ENCODE measurements around the gene MAML2. TPM values are rescaled to one million over a fixed set of nuclear protein-coding genes. Genes with fewer than 3 reads are reported as not detected.

Gene MAML2
- total and polyA plus RNA-seq, 2 experiments from 2014 or later, result 2.0 to 7.1 TPM

DNA sequence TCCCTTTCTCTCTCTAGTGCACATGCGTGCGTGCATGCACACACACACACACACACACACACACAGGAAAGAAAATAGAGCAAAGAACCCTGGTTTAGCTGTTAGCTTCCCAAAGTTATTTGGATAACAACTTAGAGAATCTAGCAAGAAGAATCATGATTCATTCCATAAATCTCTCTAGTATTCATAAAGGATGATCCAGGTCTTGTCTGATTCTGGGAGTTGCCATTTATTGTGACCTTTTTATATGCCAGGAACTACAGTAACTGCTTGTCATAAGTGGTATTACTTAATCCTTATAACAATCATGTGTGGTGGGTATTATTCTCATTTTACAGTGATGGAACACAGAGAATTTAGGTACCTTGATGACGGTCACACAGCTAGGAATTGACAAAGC is 277.6 kb downstream of the MAML2 start (continued):
- TF ChIP-seq CREB1 (CRISPR knock-in tag; IDR thresholded peaks at IDR 0.05; ENCODE audit: low read depth), result no peak
- TF ChIP-seq NANOG (IDR thresholded peaks at IDR 0.05; ENCODE audit: borderline replicate concordance), result no peak

DNA sequence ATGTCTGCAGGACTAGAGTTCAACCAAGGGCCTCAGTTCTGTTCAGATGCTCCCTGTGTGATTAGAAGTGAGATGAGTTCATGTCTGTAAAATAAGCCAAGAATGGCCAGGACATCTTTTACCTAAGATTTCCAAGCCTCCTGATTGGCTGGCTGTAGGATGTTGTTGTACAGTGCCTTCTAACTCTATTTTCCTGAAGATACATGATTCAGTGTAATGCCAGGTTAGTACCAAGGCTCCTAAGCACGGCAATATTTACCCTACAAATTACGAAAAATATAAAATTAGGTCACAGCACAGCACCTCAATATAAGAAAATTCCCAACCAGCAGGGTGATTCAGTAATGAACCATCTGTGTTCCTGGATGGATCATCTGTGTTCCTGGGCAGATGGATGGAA is 279.1 kb downstream of the MAML2 start:
- Histone ChIP-seq H3K79me2 (replicated peaks; ENCODE audit: insufficient read depth) (no peaks in the 10 kb centered on the region), H4K20me1 (replicated peaks; ENCODE audit: insufficient read depth) (no peaks in the 10 kb centered on the region), H3K4me2 (no peak overlapping the region), H3K36me3 (ENCODE audit: insufficient read depth) (no peaks in the 10 kb centered on the region), H3F3A (replicated peaks; ENCODE audit: low read depth) (no peaks in the 10 kb centered on the region), H3K27me3 (ENCODE audit: insufficient read depth) (no peaks in the 10 kb centered on the region), H2AFZ (no peak overlapping the region), H3K4me3 (no peak overlapping the region), H3K27ac (ENCODE audit: low read depth) (no peak overlapping the region), H3K9me2 (ENCODE audit: insufficient read depth) (no peaks in the 10 kb centered on the region), H3K4me1 (ENCODE audit: insufficient read depth) (no peaks in the 10 kb centered on the region)
- TF ChIP-seq JUNB (IDR thresholded peaks at IDR 0.05; ENCODE audit: unreplicated experiment) (no peak), ZNF331 (CRISPR knock-in tag; IDR thresholded peaks at IDR 0.05; ENCODE audit: low read depth) (no peak), REST (IDR thresholded peaks at IDR 0.05; ENCODE audit: unreplicated experiment) (no peak), EZH2 (IDR thresholded peaks at IDR 0.05; ENCODE audit: low read depth, unreplicated experiment) (no peak), POLR2AphosphoS5 (IDR thresholded peaks at IDR 0.05; ENCODE audit: low read depth) (no peak), STAT1 (IDR thresholded peaks at IDR 0.05; ENCODE audit: unreplicated experiment) (no peak)
- H3K27me3 Mint-ChIP-seq (ENCODE audit: insufficient read depth, low read depth, poor library complexity), result no peaks in the 10 kb centered on the region
- H3K4me3 Mint-ChIP-seq, result no peak overlapping the region
- H3K27ac Mint-ChIP-seq, result no peak overlapping the region
- no peak for ATAC-seq
- no peak for DNase-seq (ENCODE audit: low spot score)
- no peaks in the 10 kb centered on the region for H3K9me3 Mint-ChIP-seq
- H3K4me1 Mint-ChIP-seq, result peaks cover 5% of the 10 kb centered on the region; the same call in 2 of the 3 replicates
- H3K36me3 Mint-ChIP-seq (ENCODE audit: low read depth), result no peaks in the 10 kb centered on the region

DNA sequence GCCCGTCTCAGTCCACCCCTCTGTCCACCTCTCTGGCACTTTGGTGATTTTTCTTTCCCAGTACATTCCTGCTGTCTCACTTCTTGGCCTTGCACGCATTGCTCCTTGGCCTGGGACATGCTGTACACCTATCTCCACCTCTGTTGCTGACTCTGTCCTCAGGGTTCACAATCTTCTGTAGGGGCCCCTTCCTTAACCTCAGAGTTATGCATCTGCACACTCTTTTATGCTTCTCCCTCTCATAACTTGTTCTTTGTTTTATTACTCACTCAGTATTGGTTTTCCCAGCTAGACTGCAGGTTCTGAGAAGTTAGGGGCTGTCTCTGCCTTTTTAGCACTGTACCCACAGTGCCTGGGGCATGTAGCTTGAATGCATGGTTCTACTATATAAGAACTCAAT is 279.9 kb downstream of the MAML2 start:
- Histone ChIP-seq H3K36me3 (ENCODE audit: insufficient read depth) (no peaks in the 10 kb centered on the region), H3K27me3 (ENCODE audit: insufficient read depth) (no peaks in the 10 kb centered on the region), H3F3A (replicated peaks; ENCODE audit: low read depth) (no peaks in the 10 kb centered on the region), H2AFZ (no peak overlapping the region), H3K4me1 (ENCODE audit: insufficient read depth) (no peaks in the 10 kb centered on the region), H3K4me2 (no peak overlapping the region), H3K4me3 (no peak overlapping the region), H3K79me2 (replicated peaks; ENCODE audit: insufficient read depth) (no peaks in the 10 kb centered on the region), H4K20me1 (replicated peaks; ENCODE audit: insufficient read depth) (no peaks in the 10 kb centered on the region), H3K9me2 (ENCODE audit: insufficient read depth) (no peaks in the 10 kb centered on the region), H3K27ac (ENCODE audit: low read depth) (no peak overlapping the region)
- no peaks in the 10 kb centered on the region for H3K27me3 Mint-ChIP-seq (ENCODE audit: insufficient read depth, low read depth, poor library complexity)
- no peak overlapping the region for H3K4me3 Mint-ChIP-seq
- no peaks in the 10 kb centered on the region for H3K36me3 Mint-ChIP-seq (ENCODE audit: low read depth)
- DNase-seq (ENCODE audit: low spot score) (no peak), ATAC-seq (no peak)
- H3K9me3 Mint-ChIP-seq, result no peaks in the 10 kb centered on the region
- H3K4me1 Mint-ChIP-seq, result peaks cover 2% of the 10 kb centered on the region; the same call in 2 of the 3 replicates
- H3K27ac Mint-ChIP-seq, result no peak overlapping the region
- TF ChIP-seq, protein P1, sequence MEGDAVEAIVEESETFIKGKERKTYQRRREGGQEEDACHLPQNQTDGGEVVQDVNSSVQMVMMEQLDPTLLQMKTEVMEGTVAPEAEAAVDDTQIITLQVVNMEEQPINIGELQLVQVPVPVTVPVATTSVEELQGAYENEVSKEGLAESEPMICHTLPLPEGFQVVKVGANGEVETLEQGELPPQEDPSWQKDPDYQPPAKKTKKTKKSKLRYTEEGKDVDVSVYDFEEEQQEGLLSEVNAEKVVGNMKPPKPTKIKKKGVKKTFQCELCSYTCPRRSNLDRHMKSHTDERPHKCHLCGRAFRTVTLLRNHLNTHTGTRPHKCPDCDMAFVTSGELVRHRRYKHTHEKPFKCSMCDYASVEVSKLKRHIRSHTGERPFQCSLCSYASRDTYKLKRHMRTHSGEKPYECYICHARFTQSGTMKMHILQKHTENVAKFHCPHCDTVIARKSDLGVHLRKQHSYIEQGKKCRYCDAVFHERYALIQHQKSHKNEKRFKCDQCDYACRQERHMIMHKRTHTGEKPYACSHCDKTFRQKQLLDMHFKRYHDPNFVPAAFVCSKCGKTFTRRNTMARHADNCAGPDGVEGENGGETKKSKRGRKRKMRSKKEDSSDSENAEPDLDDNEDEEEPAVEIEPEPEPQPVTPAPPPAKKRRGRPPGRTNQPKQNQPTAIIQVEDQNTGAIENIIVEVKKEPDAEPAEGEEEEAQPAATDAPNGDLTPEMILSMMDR (conservative IDR thresholded peaks at IDR 0.05; ENCODE audit: low read depth in 2 of 2), result no peak
- no peak for TF ChIP-seq EZH2 (IDR thresholded peaks at IDR 0.05; ENCODE audit: low read depth, unreplicated experiment)
- TF ChIP-seq NANOG (IDR thresholded peaks at IDR 0.05; ENCODE audit: borderline replicate concordance), result no peak
- no peak for TF ChIP-seq ZNF462 (CRISPR knock-in tag; IDR thresholded peaks at IDR 0.05)

Measured in GM23338 (cell line).